OCI-LY1 (cell line): ENCODE results near the gene SHLD2.
"Not testable (repeated sequence)": the region's sequence is repeated elsewhere in the genome, so short reads cannot be mapped to it uniquely, and the experiment has no call there.

Experiments
- H2AFZ ChIP-seq: fragments of 200-600 bp; sonication (generic), shearing (Covaris generic); 2 replicates; pipeline ENCODE4 v1.6.0; 2014; ENCODE audit warnings: antibody characterized with exemption, mild to moderate bottlenecking, low read length
- H3F3A ChIP-seq: fragments of 200-600 bp; sonication (generic), shearing (Covaris generic); 2 replicates; pipeline ENCODE4 v1.6.0; 2014; ENCODE audit warnings: mild to moderate bottlenecking, antibody characterized with exemption, low read length, moderate library complexity; ENCODE audit not compliant: insufficient read depth
- H3K27ac ChIP-seq: fragments of 200-600 bp; sonication (generic); 2 replicates; pipeline ENCODE4 v1.5.1; 2014; ENCODE audit warnings: low read length, mixed run types, mild to moderate bottlenecking, low read depth; ENCODE audit not compliant: poor library complexity, severe bottlenecking
- H3K27me3 ChIP-seq: fragments of 200-600 bp; sonication (generic); 2 replicates; pipeline ENCODE4 v1.6.0; 2014; ENCODE audit warnings: antibody characterized with exemption, mild to moderate bottlenecking, low read length, moderate library complexity; ENCODE audit not compliant: insufficient read depth
- H3K36me3 ChIP-seq: fragments of 200-600 bp; sonication (generic); 2 replicates; pipeline ENCODE4 v1.6.1; 2014; ENCODE audit warnings: mild to moderate bottlenecking, antibody characterized with exemption, low read length, moderate library complexity, mixed read lengths; ENCODE audit not compliant: insufficient read depth
- H3K4me1 ChIP-seq: fragments of 200-600 bp; sonication (generic); 2 replicates; pipeline ENCODE4 v1.5.1; 2014; ENCODE audit warnings: mild to moderate bottlenecking, low read length, moderate library complexity; ENCODE audit not compliant: insufficient read depth, severe bottlenecking
- H3K4me2 ChIP-seq: fragments of 200-600 bp; sonication (generic), shearing (Covaris generic); 2 replicates; pipeline ENCODE4 v1.6.1; 2014; ENCODE audit warnings: low read length
- H3K4me3 ChIP-seq: fragments of 200-600 bp; sonication (generic); 2 replicates; pipeline ENCODE4 v1.5.1; 2014; ENCODE audit warnings: low read length, low read depth, mild to moderate bottlenecking, mixed read lengths; ENCODE audit not compliant: poor library complexity, severe bottlenecking
- H3K79me2 ChIP-seq: fragments of 200-600 bp; shearing (Covaris generic); 2 replicates; pipeline ENCODE4 v1.6.1; 2016; ENCODE audit warnings: mixed run types, low read length, mixed read lengths; ENCODE audit not compliant: insufficient read depth
- H3K9ac ChIP-seq: fragments of 200-600 bp; sonication (generic), shearing (Covaris generic); 2 replicates; pipeline ENCODE4 v1.6.1; 2014; ENCODE audit warnings: mild to moderate bottlenecking, low read length, mixed read lengths
- H3K9me2 ChIP-seq: fragments of 200-600 bp; sonication (generic), shearing (Covaris generic); 2 replicates; pipeline ENCODE4 v1.6.1; 2014; ENCODE audit warnings: low read depth, mild to moderate bottlenecking, low read length, mixed read lengths
- H3K9me3 ChIP-seq: fragments of 200-600 bp; shearing (Covaris generic); 2 replicates; pipeline ENCODE4 v1.6.1; 2014; ENCODE audit warnings: low read length, mixed read lengths
- H4K20me1 ChIP-seq: fragments of 200-600 bp; sonication (generic), shearing (Covaris generic); 2 replicates; pipeline ENCODE4 v1.6.0; 2016; ENCODE audit warnings: mild to moderate bottlenecking, low read length; ENCODE audit not compliant: insufficient read depth
- TF ChIP-seq, protein P1 (sequence below): fragments of 200-600 bp; sonication (generic), shearing (Covaris generic); IDR thresholded peaks from 2 replicates; pipeline ENCODE4 v1.5.1; 2017; ENCODE audit warnings: mild to moderate bottlenecking, antibody characterized with exemption, low read length, moderate library complexity, mixed read lengths

The SHLD2 gene

DNA sequence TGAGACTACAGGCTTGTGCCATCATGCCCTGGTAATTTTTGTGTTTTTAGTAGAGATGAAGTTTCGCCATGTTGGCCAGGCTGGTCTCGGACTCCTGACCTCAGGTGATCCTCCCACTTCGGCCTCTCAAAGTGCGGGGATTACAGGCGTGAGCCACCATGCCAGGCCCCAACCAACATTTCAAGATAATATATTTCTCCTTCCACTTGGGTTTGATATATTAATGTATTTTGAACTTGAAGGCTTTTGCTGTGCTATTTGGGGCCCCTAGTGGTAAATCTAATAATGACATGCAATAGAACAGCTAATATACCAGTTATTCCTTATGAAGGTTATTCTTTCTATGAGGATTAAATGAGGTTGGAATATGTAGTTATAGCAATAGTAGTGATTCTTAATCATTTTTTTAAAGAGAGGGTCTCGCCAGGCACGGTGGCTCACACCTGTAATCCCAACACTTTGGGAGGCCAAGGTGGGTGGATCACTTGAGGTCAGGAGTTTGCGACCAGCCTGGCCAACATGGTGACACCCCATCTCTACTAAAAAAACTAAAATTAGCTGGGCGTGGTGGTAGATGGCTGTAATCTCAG, 54.1 kb downstream of the SHLD2 start:
- not testable (repeated sequence) for H3K27ac ChIP-seq, H3K9ac ChIP-seq, H3K4me1 ChIP-seq, H3K27me3 ChIP-seq, H3K79me2 ChIP-seq, H2AFZ ChIP-seq, H3K4me2 ChIP-seq, H4K20me1 ChIP-seq, H3F3A ChIP-seq, H3K4me3 ChIP-seq, H3K9me3 ChIP-seq, H3K36me3 ChIP-seq, H3K9me2 ChIP-seq
- TF ChIP-seq, protein P1, sequence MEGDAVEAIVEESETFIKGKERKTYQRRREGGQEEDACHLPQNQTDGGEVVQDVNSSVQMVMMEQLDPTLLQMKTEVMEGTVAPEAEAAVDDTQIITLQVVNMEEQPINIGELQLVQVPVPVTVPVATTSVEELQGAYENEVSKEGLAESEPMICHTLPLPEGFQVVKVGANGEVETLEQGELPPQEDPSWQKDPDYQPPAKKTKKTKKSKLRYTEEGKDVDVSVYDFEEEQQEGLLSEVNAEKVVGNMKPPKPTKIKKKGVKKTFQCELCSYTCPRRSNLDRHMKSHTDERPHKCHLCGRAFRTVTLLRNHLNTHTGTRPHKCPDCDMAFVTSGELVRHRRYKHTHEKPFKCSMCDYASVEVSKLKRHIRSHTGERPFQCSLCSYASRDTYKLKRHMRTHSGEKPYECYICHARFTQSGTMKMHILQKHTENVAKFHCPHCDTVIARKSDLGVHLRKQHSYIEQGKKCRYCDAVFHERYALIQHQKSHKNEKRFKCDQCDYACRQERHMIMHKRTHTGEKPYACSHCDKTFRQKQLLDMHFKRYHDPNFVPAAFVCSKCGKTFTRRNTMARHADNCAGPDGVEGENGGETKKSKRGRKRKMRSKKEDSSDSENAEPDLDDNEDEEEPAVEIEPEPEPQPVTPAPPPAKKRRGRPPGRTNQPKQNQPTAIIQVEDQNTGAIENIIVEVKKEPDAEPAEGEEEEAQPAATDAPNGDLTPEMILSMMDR: peak; percentile 9; the same call in 1 of the 2 replicates

DNA sequence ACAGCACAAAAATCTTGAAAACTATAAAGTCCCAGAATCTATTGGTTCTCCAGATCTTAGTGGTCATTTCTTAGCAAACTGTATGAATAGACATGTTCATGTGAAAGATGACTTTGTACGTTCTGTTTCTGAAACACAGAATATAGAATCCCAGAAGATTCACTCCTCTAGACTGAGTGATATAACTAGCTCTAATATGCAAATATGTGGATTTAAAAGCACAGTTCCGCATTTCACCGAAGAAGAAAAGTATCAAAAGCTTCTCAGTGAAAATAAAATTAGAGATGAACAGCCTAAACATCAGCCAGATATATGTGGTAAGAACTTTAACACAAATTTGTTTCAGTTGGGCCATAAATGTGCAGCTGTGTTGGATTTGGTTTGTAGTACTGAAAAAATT, 56.5 kb downstream of the SHLD2 start:
- H3K4me2 ChIP-seq, H3K79me2 ChIP-seq, H3K9me3 ChIP-seq, H2AFZ ChIP-seq, H3K36me3 ChIP-seq, H3K27ac ChIP-seq, H3K4me3 ChIP-seq, H3K27me3 ChIP-seq, H3K9ac ChIP-seq, H3F3A ChIP-seq, H3K4me1 ChIP-seq, H4K20me1 ChIP-seq, H3K9me2 ChIP-seq: not testable (repeated sequence)

DNA sequence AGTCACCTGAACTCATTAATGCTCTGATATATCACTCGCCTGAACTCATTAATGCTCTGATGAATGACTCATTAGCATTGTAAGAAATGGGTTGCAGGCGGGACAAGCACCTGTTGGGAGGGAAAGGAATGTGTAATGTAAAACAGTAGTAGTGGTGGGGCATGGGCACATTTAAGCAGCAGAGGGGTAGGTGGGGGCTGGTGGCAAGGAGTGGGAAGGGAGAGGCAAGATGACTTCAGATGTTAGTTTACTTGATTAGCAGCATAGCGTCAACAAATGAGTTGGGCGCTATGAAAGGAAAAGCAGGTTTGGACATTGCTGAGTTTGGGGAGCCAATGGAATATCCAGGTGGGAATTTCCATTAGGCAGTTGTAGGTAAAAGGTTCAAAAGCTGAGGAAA, 61.8 kb downstream of the SHLD2 start:
- not testable (repeated sequence) for H3K4me2 ChIP-seq, H3K36me3 ChIP-seq, H3K4me1 ChIP-seq, H4K20me1 ChIP-seq, H3K9ac ChIP-seq, H2AFZ ChIP-seq, H3F3A ChIP-seq, H3K27me3 ChIP-seq, H3K9me2 ChIP-seq, H3K4me3 ChIP-seq, H3K9me3 ChIP-seq, H3K27ac ChIP-seq, H3K79me2 ChIP-seq

DNA sequence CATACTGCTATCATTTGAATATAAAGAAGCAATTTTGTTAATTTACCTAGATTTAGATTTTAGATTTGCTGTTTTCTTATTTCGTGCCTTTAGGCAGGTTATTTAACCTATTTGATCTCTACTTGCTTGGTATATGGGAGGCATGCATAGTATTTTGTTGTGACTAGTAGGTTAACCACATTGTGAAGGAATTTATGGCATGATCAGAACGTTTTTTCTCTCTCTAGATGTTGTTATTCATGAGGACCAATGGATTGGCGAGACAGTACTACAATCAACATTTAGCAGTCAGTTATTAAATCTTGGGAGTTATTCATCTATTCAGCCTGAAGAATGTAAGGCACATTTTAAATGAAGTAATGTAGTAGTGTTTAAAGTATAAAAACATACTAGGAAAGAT, 62.8 kb downstream of the SHLD2 start:
- not testable (repeated sequence) for H3K9me2 ChIP-seq, H3K4me3 ChIP-seq, H3K9ac ChIP-seq, H3K79me2 ChIP-seq, H2AFZ ChIP-seq, H3K4me2 ChIP-seq, H3K9me3 ChIP-seq, H3K27ac ChIP-seq, H3K27me3 ChIP-seq, H3F3A ChIP-seq, H3K36me3 ChIP-seq, H4K20me1 ChIP-seq, H3K4me1 ChIP-seq

DNA sequence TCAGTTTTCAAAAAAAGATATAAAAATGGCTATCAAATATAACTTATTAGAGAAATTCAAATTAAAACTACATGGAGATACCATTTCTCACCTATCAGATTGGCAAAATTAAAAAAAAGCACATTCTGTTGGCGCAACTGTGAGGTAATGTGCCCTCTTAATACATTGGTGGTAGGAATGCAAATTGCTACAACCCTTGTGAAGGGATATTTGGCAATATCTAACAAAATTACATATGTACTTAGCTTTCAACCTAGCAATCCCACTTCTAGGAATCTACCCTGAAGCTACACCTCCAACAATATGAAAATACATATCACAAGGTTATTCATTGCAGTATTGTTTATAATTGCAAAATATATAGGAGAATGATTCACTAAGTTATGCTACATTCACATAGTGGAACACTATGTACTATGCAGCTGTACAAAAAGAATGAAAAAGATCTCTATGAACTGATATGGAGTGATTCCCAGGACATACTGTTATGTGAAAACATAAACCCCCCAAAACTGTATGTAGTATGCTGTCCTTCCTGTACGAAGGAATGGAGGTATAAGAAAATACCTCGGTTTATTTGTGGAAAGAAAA, 67.8 kb downstream of the SHLD2 start:
- H3K36me3 ChIP-seq, H2AFZ ChIP-seq, H3F3A ChIP-seq, H3K27me3 ChIP-seq, H3K79me2 ChIP-seq, H3K4me2 ChIP-seq, H3K9me2 ChIP-seq, H3K4me1 ChIP-seq, H3K9me3 ChIP-seq, H3K4me3 ChIP-seq, H3K27ac ChIP-seq, H3K9ac ChIP-seq, H4K20me1 ChIP-seq: not testable (repeated sequence)

DNA sequence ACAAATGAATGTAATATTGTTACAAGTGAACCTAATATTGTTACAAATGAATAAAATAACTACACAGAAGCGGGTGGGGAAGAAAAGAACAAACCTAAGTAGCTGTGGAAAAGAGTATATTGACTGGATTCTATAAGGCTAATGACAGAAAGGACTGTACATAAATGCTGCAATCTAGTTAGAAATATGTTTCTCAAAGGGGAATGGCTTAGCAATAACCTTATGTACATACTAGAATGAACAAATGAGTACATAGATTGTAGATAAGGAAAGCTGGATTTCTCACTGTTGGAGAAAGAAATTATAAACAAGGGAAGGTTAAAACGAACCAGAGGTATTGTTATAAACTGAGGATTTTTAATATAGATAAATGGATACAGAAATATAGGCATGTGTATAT, 68.4 kb downstream of the SHLD2 start:
- not testable (repeated sequence) for H3K4me1 ChIP-seq, H3F3A ChIP-seq, H3K79me2 ChIP-seq, H3K9me3 ChIP-seq, H3K4me3 ChIP-seq, H3K9me2 ChIP-seq, H3K27me3 ChIP-seq, H2AFZ ChIP-seq, H3K4me2 ChIP-seq, H3K36me3 ChIP-seq, H3K27ac ChIP-seq, H3K9ac ChIP-seq, H4K20me1 ChIP-seq

DNA sequence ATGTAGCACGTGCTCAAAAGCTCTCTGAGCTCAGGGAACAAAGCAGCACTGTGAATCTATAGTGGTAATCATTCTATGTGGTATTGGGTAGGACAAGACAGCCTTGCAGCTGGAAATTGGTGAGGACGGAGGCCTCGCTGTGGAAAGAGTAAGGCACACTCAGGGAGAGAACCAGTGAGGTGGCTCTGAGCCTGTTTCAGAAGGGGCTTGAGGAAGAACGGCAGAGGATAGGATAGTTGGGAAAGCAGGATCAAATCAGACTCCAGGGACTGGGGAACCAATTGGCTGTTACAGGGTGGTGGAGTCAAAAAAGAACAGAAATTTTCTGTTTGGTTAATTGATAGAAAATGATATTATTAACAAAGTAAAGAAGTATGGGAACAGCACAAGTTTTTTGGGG, 74.9 kb downstream of the SHLD2 start:
- not testable (repeated sequence) for H2AFZ ChIP-seq, H4K20me1 ChIP-seq, H3K79me2 ChIP-seq, H3K4me3 ChIP-seq, H3K27ac ChIP-seq, H3K9me2 ChIP-seq, H3K27me3 ChIP-seq, H3K4me2 ChIP-seq, H3K9me3 ChIP-seq, H3K9ac ChIP-seq, H3F3A ChIP-seq, H3K4me1 ChIP-seq, H3K36me3 ChIP-seq
